ENCODE measurements around the gene ATP8A2. TPM values are rescaled to one million over a fixed set of nuclear protein-coding genes. Genes with fewer than 3 reads are reported as not detected.

The ATP8A2 gene
- total RNA-seq, 1 experiment from 2014 or later = not detected

GRCh38 chr13:25561812-25562211, 190.0 kb downstream of the ATP8A2 start:
- TF ChIP-seq REST (IDR thresholded peaks at IDR 0.05; ENCODE audit: insufficient read depth in 1 of 2, low read depth in 2 of 2, low read length in 1 of 2) (no peak), POLR2AphosphoS5 (IDR thresholded peaks at IDR 0.05; ENCODE audit: low read depth, low read length) (no peak), SIN3A (IDR thresholded peaks at IDR 0.05; ENCODE audit: borderline replicate concordance, insufficient read depth, low read depth, low read length) (no peak)
- no peaks in the 10 kb centered on the region for H3K36me3 ChIP-seq (ENCODE audit: control insufficient read depth, insufficient read depth, low read length)
- no peaks in the 10 kb centered on the region for H3K9me3 ChIP-seq (ENCODE audit: control insufficient read depth, insufficient read depth, low read depth, low read length)
- DNase-seq (ENCODE audit: low read depth, low spot score) (no peak), ATAC-seq (no peak)
- no peaks in the 10 kb centered on the region for H3K4me1 ChIP-seq (ENCODE audit: control insufficient read depth, insufficient read depth, low read length)
- intact Hi-C loops (cut with micrococcal nuclease; ENCODE audit: unreplicated experiment) (no loop called here), in situ Hi-C loops (cut with HindIII; ENCODE audit: low pct_unique_long_range_greater_than_20kb, low sequenced_read_pairs) (no loop called here)
- H3K27me3 ChIP-seq (ENCODE audit: control insufficient read depth, insufficient read depth, low read length) = no peaks in the 10 kb centered on the region; the same call in 1 of the 2 replicates
- CTCF ChIA-PET = no interaction called here
- BruUV-seq (replicated peaks) = no TSS peak
- no peak overlapping the region for H3K27ac ChIP-seq (ENCODE audit: low read length)
- POLR2A ChIA-PET = no interaction called here
- H3K4me3 ChIP-seq (ENCODE audit: low read depth in 2 of 2, low read length in 2 of 2) = no peak overlapping the region

- DNase-seq (ENCODE audit: low read depth, low spot score) = no peak
- Histone ChIP-seq H3K27me3 (ENCODE audit: control insufficient read depth, insufficient read depth, low read length) (no peaks in the 10 kb centered on the region; the same call in 1 of the 2 replicates), H3K4me1 (ENCODE audit: control insufficient read depth, insufficient read depth, low read length) (no peaks in the 10 kb centered on the region), H3K36me3 (ENCODE audit: control insufficient read depth, insufficient read depth, low read length) (no peaks in the 10 kb centered on the region), H3K27ac (ENCODE audit: low read length) (no peak overlapping the region), H3K4me3 (ENCODE audit: low read depth in 2 of 2, low read length in 2 of 2) (no peak overlapping the region), H3K9me3 (ENCODE audit: control insufficient read depth, insufficient read depth, low read depth, low read length) (no peaks in the 10 kb centered on the region)
- no TSS peak for BruUV-seq (replicated peaks)
- ChIA-PET POLR2A (no interaction called here), CTCF (no interaction called here)
- ATAC-seq = no peak
- in situ Hi-C loops (cut with HindIII; ENCODE audit: low pct_unique_long_range_greater_than_20kb, low sequenced_read_pairs) (no loop called here), intact Hi-C loops (cut with micrococcal nuclease; ENCODE audit: unreplicated experiment) (no loop called here)
- TF ChIP-seq CTCF (IDR thresholded peaks at IDR 0.05) = no peak
- TF ChIP-seq TCF7L2 (IDR thresholded peaks at IDR 0.05; ENCODE audit: low read depth, low read length) = no peak
- TF ChIP-seq POLR2AphosphoS5 (IDR thresholded peaks at IDR 0.05; ENCODE audit: low read depth, low read length) = no peak
- TF ChIP-seq REST (IDR thresholded peaks at IDR 0.05; ENCODE audit: insufficient read depth in 1 of 2, low read depth in 2 of 2, low read length in 1 of 2) = no peak
- no peak for TF ChIP-seq SIN3A (IDR thresholded peaks at IDR 0.05; ENCODE audit: borderline replicate concordance, insufficient read depth, low read depth, low read length)
Observed at GRCh38 chr13:25570185-25570584, 198.4 kb downstream of the ATP8A2 start.

Data from Panc1 (cell line).